HepG2 (cell line): ENCODE results near the gene UBC. TPM values are rescaled to one million over a fixed set of nuclear protein-coding genes. Genes with fewer than 3 reads are reported as not detected.
A peak's percentile ranks its signal among the peaks of the same experiment; 100 is the strongest.

Experiments
- AKAP8 ChIP-seq: sonication (generic); formaldehyde crosslinking; IDR thresholded peaks from 2 replicates; pipeline ENCODE4 v1.5.1; 2020; ENCODE audit warnings: mild to moderate bottlenecking, missing genetic modification reagents
- ATF7 ChIP-seq, 2 experiments: fragments of 450-650 bp in 1 of 2; sonication (generic) in 1 of 2; formaldehyde crosslinking in 1 of 2; IDR thresholded peaks; 2 replicates each; pipeline versions ENCODE4 v1.4.0 to v1.6.1; 2016 to 2020; ENCODE audit warnings: antibody characterized with exemption in 1 of 2, mild to moderate bottlenecking in 1 of 2, missing genetic modification reagents in 1 of 2
- CHCHD3 ChIP-seq: sonication (generic); formaldehyde crosslinking; IDR thresholded peaks from 2 replicates; pipeline ENCODE4 v1.8.0; 2022; ENCODE audit warnings: mild to moderate bottlenecking, missing genetic modification reagents, moderate library complexity
- EEA1 ChIP-seq: sonication (generic); formaldehyde crosslinking; IDR thresholded peaks from 2 replicates; pipeline ENCODE4 v1.5.1; 2020; ENCODE audit warnings: mild to moderate bottlenecking, missing genetic modification reagents, borderline replicate concordance
- GMEB1 ChIP-seq: sonication (generic); formaldehyde crosslinking; IDR thresholded peaks from 2 replicates; pipeline ENCODE4 v1.5.1; 2020; ENCODE audit warnings: missing genetic modification reagents, mild to moderate bottlenecking, borderline replicate concordance
- HNF4G ChIP-seq, 2 experiments: sonication (generic) in 1 of 2; formaldehyde crosslinking in 1 of 2; IDR thresholded peaks; 2 replicates each; pipeline versions ENCODE4 v1.4.0 to v1.6.1; 2011 to 2020; ENCODE audit warnings: borderline replicate concordance in 2 of 2, low read depth in 2 of 2, mild to moderate bottlenecking in 2 of 2, low read length in 1 of 2, missing genetic modification reagents in 1 of 2, moderate library complexity in 1 of 2
- MBD4 ChIP-seq: IDR thresholded peaks from 2 replicates; pipeline ENCODE4 v1.6.1; 2012; ENCODE audit warnings: low read length, inconsistent platforms, borderline replicate concordance
- NR1H2 ChIP-seq: sonication (generic); formaldehyde crosslinking; IDR thresholded peaks from 2 replicates; pipeline ENCODE4 v1.8.1; 2022; ENCODE audit warnings: low read depth, missing genetic modification reagents, borderline replicate concordance
- POGK ChIP-seq: sonication (generic); formaldehyde crosslinking; conservative IDR thresholded peaks from 2 replicates; pipeline ENCODE4 v1.8.0; 2022; ENCODE audit warnings: mild to moderate bottlenecking, moderate library complexity, missing genetic modification reagents
- SALL1 ChIP-seq: sonication (generic); formaldehyde crosslinking; IDR thresholded peaks from 2 replicates; pipeline ENCODE4 v1.8.0; 2022; ENCODE audit warnings: mild to moderate bottlenecking, missing genetic modification reagents
- TCF7 ChIP-seq: sonication (generic); IDR thresholded peaks from 2 replicates; pipeline ENCODE4 v1.6.1; 2016; ENCODE audit warnings: antibody characterized with exemption, low read depth
- ZFY ChIP-seq: sonication (generic); formaldehyde crosslinking; IDR thresholded peaks from 2 replicates; pipeline ENCODE4 v1.4.0; 2020; ENCODE audit warnings: missing genetic modification reagents
- ZNF207 ChIP-seq: fragments of 450-650 bp; IDR thresholded peaks from 2 replicates; pipeline ENCODE4 v1.6.1; 2016; ENCODE audit warnings: antibody characterized with exemption, borderline replicate concordance
- ZNF33A ChIP-seq: sonication (generic); formaldehyde crosslinking; IDR thresholded peaks from 2 replicates; pipeline ENCODE4 v1.5.1; 2020; ENCODE audit warnings: missing genetic modification reagents, mild to moderate bottlenecking, moderate library complexity, borderline replicate concordance
- polyA plus RNA-seq, 8 experiments: library from polyadenylated mRNA; depleted of rRNA in 3 of 8; stranded (reverse) in 7 of 8; unstranded in 1 of 8; fragments of >200 nt; fragmentation: Illumina TruSeq in 4 of 8; extraction: Trizol in 4 of 8; gene quantifications; 2 replicates each; pipeline versions ENCODE4 v1.2.1 to v1.2.3, GENCODE V29; 2011 to 2016; ENCODE audit warnings: low read depth in 4 of 8, missing spikeins in 1 of 8, mixed read lengths in 1 of 8; ENCODE audit not compliant: insufficient read depth in 1 of 8
- total RNA-seq, 5 experiments: library from RNA; depleted of rRNA; stranded (reverse); fragments of >200 nt; fragmentation: Illumina TruSeq; extraction: Trizol; gene quantifications; 2 replicates each; pipeline ENCODE4 v1.2.3, GENCODE V29; 2016; ENCODE audit warnings: low read depth in 1 of 5
- TF ChIP-seq, protein P1 (sequence below): sonication (generic); formaldehyde crosslinking; IDR thresholded peaks from one replicate; pipeline ENCODE4 v1.5.1; 2020; ENCODE audit warnings: mild to moderate bottlenecking, missing genetic modification reagents; ENCODE audit errors: not compliant biosample characterization

The UBC gene
- total and polyA plus RNA-seq, 2 of the 13 experiments (the other 11 are each of a cell fraction or from before 2014, with no cell fraction given), result 805 to 1,432 TPM

GRCh38 chr12:124914392-124915238, at the start of gene UBC (continued):
- TF ChIP-seq, protein P1, sequence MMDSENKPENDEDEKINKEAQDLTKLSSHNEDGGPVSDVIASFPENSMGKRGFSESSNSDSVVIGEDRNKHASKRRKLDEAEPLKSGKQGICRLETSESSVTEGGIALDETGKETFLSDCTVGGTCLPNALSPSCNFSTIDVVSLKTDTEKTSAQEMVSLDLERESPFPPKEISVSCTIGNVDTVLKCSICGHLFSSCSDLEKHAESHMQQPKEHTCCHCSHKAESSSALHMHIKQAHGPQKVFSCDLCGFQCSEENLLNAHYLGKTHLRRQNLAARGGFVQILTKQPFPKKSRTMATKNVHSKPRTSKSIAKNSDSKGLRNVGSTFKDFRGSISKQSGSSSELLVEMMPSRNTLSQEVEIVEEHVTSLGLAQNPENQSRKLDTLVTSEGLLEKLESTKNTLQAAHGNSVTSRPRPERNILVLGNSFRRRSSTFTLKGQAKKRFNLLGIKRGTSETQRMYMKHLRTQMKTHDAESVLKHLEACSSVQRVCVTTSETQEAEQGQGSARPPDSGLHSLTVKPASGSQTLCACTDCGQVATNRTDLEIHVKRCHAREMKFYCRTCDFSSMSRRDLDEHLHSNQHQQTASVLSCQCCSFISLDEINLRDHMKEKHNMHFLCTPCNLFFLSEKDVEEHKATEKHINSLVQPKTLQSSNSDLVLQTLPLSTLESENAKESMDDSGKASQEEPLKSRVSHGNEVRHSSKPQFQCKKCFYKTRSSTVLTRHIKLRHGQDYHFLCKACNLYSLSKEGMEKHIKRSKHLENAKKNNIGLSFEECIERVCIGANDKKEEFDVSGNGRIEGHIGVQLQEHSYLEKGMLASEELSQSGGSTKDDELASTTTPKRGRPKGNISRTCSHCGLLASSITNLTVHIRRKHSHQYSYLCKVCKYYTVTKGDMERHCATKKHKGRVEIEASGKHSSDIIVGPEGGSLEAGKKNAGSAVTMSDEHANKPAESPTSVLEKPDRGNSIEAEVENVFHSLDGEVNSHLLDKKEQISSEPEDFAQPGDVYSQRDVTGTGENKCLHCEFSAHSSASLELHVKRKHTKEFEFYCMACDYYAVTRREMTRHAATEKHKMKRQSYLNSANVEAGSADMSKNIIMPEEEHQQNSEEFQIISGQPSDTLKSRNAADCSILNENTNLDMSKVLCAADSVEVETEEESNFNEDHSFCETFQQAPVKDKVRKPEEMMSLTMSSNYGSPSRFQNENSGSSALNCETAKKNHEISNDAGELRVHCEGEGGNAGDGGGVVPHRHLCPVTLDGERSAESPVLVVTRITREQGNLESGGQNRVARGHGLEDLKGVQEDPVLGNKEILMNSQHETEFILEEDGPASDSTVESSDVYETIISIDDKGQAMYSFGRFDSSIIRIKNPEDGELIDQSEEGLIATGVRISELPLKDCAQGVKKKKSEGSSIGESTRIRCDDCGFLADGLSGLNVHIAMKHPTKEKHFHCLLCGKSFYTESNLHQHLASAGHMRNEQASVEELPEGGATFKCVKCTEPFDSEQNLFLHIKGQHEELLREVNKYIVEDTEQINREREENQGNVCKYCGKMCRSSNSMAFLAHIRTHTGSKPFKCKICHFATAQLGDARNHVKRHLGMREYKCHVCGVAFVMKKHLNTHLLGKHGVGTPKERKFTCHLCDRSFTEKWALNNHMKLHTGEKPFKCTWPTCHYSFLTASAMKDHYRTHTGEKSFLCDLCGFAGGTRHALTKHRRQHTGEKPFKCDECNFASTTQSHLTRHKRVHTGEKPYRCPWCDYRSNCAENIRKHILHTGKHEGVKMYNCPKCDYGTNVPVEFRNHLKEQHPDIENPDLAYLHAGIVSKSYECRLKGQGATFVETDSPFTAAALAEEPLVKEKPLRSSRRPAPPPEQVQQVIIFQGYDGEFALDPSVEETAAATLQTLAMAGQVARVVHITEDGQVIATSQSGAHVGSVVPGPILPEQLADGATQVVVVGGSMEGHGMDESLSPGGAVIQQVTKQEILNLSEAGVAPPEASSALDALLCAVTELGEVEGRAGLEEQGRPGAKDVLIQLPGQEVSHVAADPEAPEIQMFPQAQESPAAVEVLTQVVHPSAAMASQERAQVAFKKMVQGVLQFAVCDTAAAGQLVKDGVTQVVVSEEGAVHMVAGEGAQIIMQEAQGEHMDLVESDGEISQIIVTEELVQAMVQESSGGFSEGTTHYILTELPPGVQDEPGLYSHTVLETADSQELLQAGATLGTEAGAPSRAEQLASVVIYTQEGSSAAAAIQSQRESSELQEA (CRISPR knock-in tag), result no peak
- peak; percentile 69 for TF ChIP-seq EEA1 (CRISPR knock-in tag)
- TF ChIP-seq CHCHD3 (CRISPR knock-in tag), result no peak
- peak; percentile 68 for TF ChIP-seq ZFY (CRISPR knock-in tag)
- TF ChIP-seq ZNF33A (CRISPR knock-in tag), result peak; percentile 98
- no peak for TF ChIP-seq NR1H2 (CRISPR knock-in tag)
- no peak for TF ChIP-seq ZNF207
- peak; percentile 88 for TF ChIP-seq SALL1
- TF ChIP-seq GMEB1 (CRISPR knock-in tag), result peak; percentile 99
- peak; percentile 51; the same call in 1 of the 2 replicates for TF ChIP-seq TCF7
- 0 out of 2 replicates have a peak, but pooled peaks have one; percentile 69 for TF ChIP-seq AKAP8 (CRISPR knock-in tag)
- TF ChIP-seq MBD4, result no peak
- peak; percentile 56; the same call in 1 of the 2 replicates for TF ChIP-seq HNF4G (IDR thresholded peaks at IDR 0.05; ENCODE audit: borderline replicate concordance, low read depth, low read length)
- peak; percentile 73; the same call in 1 of the 2 replicates for TF ChIP-seq HNF4G (CRISPR knock-in tag; IDR thresholded peaks at IDR 0.05; ENCODE audit: borderline replicate concordance, low read depth)
- peak; percentile 87 for TF ChIP-seq POGK (CRISPR knock-in tag)
- TF ChIP-seq ATF7 (IDR thresholded peaks at IDR 0.05), result 0 out of 2 replicates have a peak, but pooled peaks have one; percentile 33
- TF ChIP-seq ATF7 (CRISPR knock-in tag; IDR thresholded peaks at IDR 0.05), result 0 out of 2 replicates have a peak, but pooled peaks have one; percentile 14
